K562 (cell line): ENCODE results near the gene MAP4K1. TPM values are rescaled to one million over a fixed set of nuclear protein-coding genes. Genes with fewer than 3 reads are reported as not detected.

ENCODE experiments used
- GTF2A2 ChIP-seq: IDR thresholded peaks from 2 replicates; pipeline ENCODE4 v1.6.1; 2016; ENCODE audit warnings: mild to moderate bottlenecking, missing genetic modification characterization, missing compliant biosample characterization
- JUNB ChIP-seq: fragments of 450-650 bp; formaldehyde crosslinking; conservative IDR thresholded peaks from 2 replicates; pipeline ENCODE4 v1.4.0; 2020; ENCODE audit warnings: mild to moderate bottlenecking
- NCOA1 ChIP-seq: fragments of 450-650 bp; IDR thresholded peaks from 2 replicates; pipeline ENCODE4 v1.6.1; 2016; ENCODE audit warnings: low read depth
- VEZF1 ChIP-seq: fragments of 200-800 bp; sonication (Bioruptor generic); IDR thresholded peaks from 2 replicates; pipeline ENCODE4 v1.6.1; 2017; ENCODE audit warnings: missing genetic modification characterization, missing compliant biosample characterization
- ZBTB33 ChIP-seq: sonication (generic); formaldehyde crosslinking; IDR thresholded peaks from 2 replicates; pipeline ENCODE4 v1.8.1; 2023; ENCODE audit warnings: mild to moderate bottlenecking, missing genetic modification reagents
- ZBTB40 ChIP-seq, 2 experiments: fragments of 450-650 bp in 1 of 2; sonication (generic) in 1 of 2; formaldehyde crosslinking in 1 of 2; IDR thresholded peaks; 2 replicates each; pipeline versions ENCODE4 v1.7.1 to v1.9.0; 2016 to 2022; ENCODE audit warnings: inconsistent platforms in 1 of 2, mild to moderate bottlenecking in 1 of 2, missing genetic modification reagents in 1 of 2
- ZNF395 ChIP-seq: fragments of 200-800 bp; sonication (Bioruptor generic); IDR thresholded peaks from 2 replicates; pipeline ENCODE4 v1.6.1; 2017; ENCODE audit warnings: missing genetic modification characterization, missing compliant biosample characterization
- ZNF511 ChIP-seq: sonication (generic); formaldehyde crosslinking; IDR thresholded peaks from 2 replicates; pipeline ENCODE4 v1.8.0; 2022; ENCODE audit warnings: mild to moderate bottlenecking, missing genetic modification reagents
- ZNF76 ChIP-seq: fragments of 250-450 bp; sonication (Bioruptor Pico); IDR thresholded peaks from 2 replicates; pipeline ENCODE4 v1.4.0; 2020; ENCODE audit warnings: mild to moderate bottlenecking, moderate library complexity, borderline replicate concordance
- polyA plus RNA-seq, 8 experiments: library from polyadenylated mRNA; depleted of rRNA in 4 of 8; stranded (reverse) in 5 of 8; unstranded in 3 of 8; fragments of >200 nt; fragmentation: Nextera tagmentation in 2 of 8; fragmentation: Illumina TruSeq in 1 of 8; extraction: Ambion mirVana in 2 of 8; extraction: Trizol in 1 of 8; gene quantifications; 2 replicates each; pipeline versions ENCODE4 v1.2.1 to v1.2.3, GENCODE V29; 2011 to 2014; ENCODE audit warnings: inconsistent platforms in 1 of 8, missing spikeins in 1 of 8
- total RNA-seq, 7 experiments: library from RNA; depleted of rRNA in 6 of 7; stranded (reverse); fragments of >200 nt in 6 of 7; fragmentation: Illumina TruSeq in 2 of 7; extraction: Trizol in 2 of 7; gene quantifications; 2 replicates each; pipeline versions ENCODE4 v1.2.1 to v1.2.3, GENCODE V29; 2011 to 2021; ENCODE audit warnings: low replicate concordance in 1 of 7

Gene MAP4K1
- total and polyA plus RNA-seq, 9 of the 15 experiments (the other 6 are each of a cell fraction or from before 2014, with no cell fraction given): 0.14 to 3.2 (median 0.73) TPM; not detected in 1

- TF ChIP-seq ZBTB40 (IDR thresholded peaks at IDR 0.05) (peak; percentile 25; the same call in 1 of the 2 replicates), ZBTB40 (CRISPR knock-in tag; IDR thresholded peaks at IDR 0.05) (no peak), ZBTB33 (CRISPR knock-in tag) (no peak), JUNB (CRISPR knock-in tag) (no peak), ZNF511 (CRISPR knock-in tag) (no peak), ZNF76 (no peak), ZNF395 (CRISPR knock-in tag) (no peak), VEZF1 (CRISPR knock-in tag) (0 out of 2 replicates have a peak, but pooled peaks have one; percentile 37), NCOA1 (no peak), GTF2A2 (tag) (no peak)
Observed at GRCh38 chr19:38648769-38649304, 31.1 kb upstream of the MAP4K1 start (continued).
